Activated T-cell treated with anti-CD3 and anti-CD28 coated beads for 48 hours (primary cell): ENCODE data around the gene NRDC.

ENCODE experiments used
- DNase-seq: peaks from one replicate; pipeline ENCODE4 v3.0.0-alpha.2; 2020; ENCODE audit warnings: low read depth

Gene NRDC, protein sequence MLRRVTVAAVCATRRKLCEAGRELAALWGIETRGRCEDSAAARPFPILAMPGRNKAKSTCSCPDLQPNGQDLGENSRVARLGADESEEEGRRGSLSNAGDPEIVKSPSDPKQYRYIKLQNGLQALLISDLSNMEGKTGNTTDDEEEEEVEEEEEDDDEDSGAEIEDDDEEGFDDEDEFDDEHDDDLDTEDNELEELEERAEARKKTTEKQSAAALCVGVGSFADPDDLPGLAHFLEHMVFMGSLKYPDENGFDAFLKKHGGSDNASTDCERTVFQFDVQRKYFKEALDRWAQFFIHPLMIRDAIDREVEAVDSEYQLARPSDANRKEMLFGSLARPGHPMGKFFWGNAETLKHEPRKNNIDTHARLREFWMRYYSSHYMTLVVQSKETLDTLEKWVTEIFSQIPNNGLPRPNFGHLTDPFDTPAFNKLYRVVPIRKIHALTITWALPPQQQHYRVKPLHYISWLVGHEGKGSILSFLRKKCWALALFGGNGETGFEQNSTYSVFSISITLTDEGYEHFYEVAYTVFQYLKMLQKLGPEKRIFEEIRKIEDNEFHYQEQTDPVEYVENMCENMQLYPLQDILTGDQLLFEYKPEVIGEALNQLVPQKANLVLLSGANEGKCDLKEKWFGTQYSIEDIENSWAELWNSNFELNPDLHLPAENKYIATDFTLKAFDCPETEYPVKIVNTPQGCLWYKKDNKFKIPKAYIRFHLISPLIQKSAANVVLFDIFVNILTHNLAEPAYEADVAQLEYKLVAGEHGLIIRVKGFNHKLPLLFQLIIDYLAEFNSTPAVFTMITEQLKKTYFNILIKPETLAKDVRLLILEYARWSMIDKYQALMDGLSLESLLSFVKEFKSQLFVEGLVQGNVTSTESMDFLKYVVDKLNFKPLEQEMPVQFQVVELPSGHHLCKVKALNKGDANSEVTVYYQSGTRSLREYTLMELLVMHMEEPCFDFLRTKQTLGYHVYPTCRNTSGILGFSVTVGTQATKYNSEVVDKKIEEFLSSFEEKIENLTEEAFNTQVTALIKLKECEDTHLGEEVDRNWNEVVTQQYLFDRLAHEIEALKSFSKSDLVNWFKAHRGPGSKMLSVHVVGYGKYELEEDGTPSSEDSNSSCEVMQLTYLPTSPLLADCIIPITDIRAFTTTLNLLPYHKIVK

DNA sequence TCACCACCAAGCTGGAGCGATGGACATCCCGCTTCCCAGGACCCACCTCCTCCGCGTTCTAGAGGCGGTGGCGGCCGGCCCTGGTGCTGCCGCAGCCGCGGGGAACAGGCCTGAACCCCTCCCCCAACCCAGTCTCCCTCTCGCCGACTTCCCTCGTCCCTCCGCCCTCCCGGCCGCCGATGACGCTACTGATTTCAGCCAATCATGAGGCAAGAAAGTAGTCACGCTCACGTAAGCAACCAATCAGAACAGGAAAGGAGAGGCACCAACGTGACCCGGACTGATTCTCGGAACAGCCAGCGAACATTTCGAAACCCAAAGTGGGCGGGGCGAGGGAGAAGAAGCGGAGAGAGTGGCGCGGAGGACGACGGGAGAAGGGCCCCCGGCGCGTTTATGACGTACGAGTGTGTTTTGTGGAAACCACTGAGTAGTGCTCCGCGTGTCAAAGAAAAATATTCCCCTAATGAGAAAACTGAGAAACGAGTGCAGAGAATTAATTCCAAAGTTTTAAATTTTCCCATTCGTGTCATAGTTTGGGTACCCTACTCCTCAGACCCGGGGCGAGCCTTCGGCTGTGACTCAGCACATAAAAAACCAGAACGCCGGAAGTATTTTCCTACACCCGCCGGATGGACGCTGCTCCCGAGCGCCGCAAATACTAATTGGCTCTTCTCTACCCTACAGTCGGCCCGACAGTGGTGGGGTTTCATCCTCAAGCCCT, at the start of gene NRDC:
NRDC (minus strand) TSS at position 112 of the 721 bp plus-strand sequence. CDS start 112 bp downstream, outside the sequence.
- peak; percentile 97 for DNase-seq

DNA sequence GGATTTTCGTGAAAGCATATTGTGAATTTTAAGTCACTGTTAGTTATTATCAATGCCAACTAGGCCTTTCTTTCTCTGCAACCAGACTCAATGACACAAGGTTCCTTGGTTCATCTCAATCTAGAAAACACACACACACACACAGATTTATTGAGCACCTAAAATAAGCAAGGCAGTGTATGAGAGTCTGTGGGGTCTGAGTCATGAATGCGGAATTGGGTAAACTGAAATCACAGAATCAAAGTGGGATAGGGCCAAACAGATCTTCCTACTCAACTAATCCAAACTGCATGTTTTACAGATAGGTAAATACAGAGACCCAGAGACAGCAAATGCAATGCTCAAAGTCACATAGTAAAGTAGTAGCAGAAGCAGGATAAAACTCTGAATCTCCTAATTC, 48.5 kb upstream of the NRDC start:
- DNase-seq = no peak

DNA sequence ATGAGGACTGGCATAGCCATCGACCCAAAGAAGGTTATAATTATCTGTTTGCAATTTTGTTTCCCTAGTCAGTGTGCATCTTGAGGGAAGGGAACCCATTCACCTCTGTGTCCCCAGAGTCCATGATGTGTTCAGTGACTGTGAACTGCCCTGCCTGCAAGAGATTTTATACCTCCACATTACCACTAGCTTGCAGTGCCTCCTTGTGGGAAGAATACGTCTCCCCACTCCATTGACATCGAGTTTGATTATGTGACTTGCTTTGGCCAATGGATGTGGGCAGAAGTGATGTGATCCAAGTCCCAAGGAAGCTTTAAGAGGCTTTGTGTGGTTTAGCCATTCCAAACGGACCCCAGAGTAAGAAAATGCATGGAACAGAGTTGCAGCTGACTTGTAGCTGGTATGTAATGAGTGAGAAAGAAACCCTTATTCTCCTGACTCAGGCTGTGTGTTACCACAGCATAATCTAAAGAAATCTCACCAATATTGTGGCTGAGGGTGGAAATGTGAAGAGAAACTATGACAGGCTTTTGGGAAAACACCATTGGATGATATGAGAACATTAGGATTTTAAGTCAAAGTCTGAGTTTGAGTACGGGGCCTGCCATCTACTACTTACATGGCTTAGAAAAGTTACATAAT, 47.8 kb upstream of the NRDC start:
- no peak for DNase-seq

DNA sequence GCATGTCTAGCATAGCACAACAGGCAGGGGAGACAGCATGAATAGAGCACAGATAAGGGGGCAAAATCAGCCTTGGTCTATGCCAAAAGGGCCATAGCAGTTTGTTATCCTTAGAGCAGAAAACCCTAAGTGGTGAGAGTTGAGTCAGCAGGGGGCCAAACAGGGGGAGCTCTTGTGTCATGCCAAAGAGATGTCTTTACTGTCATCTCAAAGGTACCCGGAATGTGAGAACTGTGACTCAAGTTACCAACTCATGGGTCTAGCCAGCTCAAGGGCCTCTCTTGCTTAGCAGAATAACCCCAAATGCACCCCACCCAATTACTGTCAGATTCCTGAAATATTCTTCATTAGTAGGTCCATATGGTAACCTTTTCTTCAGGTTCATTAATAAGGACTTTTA, 45.9 kb upstream of the NRDC start:
- DNase-seq = peak; percentile 23

DNA sequence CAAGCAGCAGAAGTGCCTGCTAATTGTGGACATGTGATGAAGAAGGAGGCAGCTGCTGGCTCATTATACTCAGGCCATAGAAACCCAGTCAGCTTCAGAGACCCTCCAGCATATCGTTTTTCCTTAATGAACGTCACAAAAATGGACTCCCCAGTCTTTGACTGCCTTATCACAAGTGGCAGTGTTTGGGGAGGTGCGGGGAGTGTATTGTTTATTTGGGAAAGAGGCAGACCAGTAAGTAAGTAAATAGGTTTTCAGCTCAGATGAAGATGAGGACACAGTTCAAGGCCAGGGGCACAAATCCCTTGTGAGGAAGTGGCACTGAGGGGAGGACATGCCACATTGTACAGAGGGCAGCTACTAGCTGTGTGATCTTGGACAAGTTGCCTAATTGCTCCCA, 43.5 kb upstream of the NRDC start:
- DNase-seq = no peak

DNA sequence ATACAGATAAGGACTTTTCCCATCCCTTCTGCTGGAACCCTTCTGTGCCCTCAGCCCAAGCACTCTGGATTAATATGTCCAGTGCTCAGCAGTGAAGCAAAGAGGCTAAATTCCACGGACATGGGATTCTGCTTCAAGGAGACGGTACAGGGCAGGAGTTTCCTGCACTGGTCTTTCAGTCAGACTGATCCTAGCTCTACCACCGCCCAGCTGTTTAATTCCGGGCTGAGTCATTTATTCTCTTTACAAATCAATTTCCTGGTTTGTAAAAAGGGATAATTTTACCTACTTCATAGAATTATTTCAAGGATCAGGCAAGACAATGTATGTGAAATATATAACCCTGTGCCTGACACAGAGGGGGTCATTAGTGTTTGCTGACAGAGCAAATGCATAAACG, 41.6 kb upstream of the NRDC start:
- no peak for DNase-seq

DNA sequence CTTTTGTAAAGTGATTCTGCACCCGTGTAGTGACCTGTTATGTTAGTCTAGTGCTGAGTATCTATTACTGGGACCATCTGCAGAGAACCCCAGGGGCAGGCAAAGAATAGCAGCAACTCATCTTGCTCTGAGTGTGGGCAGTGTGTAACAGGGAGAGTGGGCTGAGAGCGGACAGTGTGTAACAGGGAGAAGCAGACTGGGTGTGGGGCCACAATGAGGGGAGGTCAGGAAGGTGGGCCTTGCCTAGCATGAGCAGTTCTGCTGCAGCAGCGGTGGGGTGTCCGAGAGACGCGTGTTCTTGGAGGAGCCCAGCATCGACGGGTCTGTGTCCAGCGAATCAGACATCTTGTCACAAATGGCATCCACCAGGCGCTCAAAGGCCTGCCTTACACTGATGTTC, 41.2 kb upstream of the NRDC start:
- DNase-seq = no peak

DNA sequence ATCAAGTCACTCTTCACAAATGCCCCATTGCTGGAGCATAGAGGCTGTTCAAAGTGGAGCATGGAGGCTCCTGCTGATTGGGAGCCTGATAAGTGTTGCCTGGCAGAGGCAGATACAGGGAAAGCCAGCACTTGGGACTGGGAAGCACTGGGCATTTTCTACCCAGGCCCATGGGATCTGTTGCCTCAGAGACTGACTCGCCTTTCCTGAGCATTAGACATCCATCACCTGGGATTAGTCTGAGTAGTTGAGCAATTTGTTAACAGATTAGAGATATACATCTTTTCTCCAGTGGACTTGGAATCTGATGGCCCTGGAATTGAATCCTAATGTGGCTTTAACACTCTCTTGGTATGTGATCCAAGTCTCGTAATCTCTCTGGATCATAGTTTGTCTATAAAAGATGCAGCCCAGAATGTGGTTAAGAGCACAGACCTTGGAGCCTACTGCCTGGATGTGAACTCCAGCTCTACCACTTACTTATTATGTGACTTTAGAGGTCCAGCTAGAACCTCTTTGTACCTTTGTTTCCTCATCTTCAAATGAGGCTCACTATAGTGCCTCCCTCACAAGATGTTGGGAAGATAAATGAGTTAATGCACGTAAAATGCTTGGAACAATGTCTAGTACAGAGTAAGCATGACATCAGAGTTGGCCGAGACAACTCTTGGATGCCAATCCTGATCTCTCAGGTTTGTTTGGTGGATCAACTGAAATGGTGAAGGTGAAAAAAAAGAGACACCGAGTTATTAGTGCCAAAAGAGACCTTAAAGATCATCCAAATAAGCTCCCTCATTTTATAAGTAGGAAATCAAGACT, 38.3 kb upstream of the NRDC start:
- DNase-seq = no peak

DNA sequence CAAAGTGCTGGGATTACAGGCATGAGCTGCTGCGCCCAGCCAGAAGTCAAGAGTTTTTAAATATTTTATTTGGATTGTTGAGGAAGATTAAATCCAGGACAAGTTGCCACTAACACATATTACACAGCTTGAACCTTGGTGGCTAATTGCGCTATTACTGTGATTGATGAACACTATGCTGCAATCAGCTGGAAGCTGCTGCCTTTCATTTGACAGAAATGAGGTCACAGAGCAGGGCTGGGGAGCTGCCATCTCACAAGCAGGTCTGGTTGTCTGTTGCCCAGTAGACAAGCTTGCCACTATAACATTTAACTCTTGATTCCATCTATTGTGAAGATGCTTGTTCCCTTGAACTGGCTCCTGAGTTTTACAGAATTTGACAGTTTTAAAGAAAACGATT, 37.4 kb upstream of the NRDC start:
- no peak for DNase-seq

DNA sequence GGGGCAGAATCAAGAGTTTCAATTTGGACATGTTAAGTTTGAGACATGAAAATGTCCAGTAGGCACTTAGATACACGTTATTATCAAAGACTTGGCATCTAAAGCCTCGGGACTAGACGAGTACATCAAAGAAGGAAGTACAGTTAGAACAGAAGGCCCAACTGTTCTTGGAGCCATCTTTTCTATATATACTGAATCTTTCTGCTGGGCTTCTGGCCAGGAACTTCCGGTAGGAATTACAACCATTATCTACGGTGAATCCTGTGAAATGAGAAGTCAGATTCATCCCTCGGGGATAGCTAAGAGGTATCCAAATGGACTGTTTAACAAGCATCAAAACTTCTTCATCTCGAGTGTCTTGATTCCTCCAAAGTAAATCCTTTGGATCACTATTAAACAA, 34.4 kb upstream of the NRDC start:
- no peak for DNase-seq

DNA sequence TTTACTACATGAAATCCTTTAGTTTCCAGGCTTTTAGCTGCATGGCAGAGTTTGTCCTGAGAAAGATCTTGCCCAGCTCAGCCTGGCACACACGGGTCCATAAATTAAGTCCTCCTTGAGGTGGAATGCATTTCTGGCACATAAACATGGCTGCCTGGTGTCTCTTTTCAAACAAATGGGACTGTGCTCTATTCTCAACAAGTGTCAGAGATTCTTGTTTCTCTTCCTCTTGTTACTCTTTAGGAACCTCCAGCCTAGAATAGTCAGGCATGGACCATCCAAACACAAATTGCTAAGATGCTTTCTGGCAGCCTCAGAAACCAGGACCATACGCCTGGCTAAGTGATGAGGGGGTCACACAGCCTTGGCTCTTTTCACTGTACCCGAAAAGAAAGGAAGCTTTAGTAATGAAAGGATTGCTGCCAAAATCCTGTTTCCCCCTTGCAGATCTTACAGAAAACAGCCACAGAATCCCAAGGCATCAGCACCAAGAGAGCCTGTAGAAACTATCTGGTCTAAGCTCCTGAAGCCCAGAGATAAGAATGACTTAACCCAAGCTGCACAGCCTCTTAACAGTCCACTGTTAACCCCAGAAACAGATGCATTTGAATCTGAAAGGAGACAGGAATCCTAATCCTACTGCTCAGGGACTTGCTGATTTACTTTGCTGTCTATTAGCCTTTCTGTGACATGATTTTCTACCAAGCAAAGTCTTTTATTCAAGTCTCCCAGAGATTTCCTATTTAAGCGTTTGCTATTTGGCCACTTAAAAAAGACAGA, 31.9 kb upstream of the NRDC start:
- no peak for DNase-seq

DNA sequence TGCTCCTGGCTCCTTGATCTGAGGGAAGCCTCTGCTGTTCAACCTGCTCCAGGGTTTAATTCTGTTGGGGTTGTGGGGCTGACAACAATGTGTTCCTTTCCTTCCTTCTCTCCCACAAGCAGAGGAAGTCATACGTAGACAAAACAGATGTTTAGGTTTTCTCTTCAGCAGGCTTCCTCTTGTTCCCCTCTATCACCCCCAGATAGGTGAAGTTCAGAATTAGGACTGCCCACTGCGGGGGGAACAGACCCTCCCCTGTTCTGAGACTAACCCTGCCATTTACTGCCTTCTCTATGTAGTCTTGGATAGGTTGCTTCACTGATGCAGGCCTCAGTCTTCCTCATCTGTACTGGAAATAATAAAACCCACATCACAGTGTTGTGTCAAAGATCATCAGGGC, 30.0 kb upstream of the NRDC start:
- DNase-seq = no peak

DNA sequence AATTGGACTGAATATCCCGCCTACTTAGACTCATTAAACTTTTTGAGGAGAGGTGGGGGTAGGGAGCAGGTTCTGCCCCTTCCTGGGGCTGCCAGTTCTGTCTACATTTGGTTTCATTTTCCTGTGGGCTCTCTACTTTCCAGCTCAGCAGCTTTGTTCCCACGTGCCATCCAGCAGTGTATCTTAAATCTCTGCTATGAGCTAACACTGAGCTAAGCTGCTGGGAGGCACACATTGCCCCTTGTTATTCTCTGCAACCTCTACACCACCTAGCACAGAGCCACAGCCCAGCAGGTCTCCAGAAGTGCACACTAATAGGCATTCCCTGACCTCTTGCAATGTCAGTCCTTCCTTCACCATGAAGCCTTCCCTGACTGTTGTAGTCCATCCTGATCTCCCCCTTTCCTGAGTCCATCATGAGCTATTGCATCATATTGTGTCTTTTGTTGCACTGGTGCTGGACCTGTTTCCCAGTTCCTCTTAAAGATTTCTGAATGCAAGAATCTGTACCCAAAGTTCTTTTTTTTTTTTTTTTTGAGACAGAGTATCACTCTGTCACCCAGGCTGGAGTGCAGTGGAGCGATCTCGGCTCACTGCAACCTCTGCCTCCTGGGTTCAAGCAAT, 28.7 kb upstream of the NRDC start:
- no peak for DNase-seq

DNA sequence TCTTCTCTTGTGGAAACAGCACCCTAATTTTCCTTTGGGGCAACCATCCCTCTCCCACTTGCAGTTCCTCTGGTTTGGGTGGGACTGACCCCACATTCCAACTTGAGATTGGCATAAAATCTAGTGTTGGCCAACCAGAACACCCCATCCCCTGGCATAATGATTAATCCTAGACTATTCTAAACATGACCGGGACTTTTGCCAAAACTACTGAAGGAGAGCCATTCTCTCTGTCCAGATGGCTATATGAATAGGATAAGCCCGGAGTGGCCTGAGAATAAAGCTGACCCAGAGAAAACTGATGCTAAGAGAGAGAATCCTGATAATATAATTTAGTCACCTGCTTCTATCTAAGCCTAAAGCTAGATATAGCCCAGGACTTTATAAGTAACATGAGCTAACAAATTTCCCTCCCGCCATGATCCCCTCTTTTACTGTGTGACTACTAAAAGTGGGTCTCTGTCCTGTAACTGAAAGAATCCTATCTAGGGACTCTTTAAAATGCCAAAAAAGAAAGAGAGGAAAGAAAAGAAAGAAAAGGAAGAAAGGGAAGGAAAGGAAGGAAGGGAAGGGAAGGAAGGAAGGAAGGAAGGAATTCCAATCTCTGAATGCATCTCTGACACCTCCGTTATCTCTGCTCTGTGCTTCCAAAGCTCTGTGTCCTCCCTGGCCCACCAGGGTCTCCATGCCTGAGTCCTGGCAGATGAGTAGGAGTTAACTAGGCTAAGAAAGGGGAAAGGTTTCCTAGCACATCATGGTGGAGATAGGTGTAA, 28.0 kb upstream of the NRDC start:
- DNase-seq = no peak

DNA sequence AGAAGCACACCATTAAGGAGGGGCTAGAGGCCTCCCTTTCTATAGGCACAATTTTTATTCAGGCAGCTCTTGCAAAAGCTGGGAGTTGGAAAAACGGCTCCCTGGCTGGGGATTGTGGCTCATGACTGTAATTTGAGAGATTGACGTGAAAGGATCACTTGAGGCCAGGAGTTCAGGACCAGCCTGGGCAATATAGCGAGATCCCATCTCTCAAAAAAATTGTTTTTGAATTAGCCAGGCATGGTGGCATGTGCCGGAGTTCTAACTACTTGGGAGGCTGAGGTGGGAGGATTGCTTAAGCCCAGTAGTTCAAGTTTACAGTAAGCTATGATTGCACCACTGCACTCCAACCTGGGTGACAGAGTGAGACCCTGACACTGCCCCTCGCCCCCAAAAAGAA, 23.9 kb upstream of the NRDC start:
- no peak for DNase-seq

DNA sequence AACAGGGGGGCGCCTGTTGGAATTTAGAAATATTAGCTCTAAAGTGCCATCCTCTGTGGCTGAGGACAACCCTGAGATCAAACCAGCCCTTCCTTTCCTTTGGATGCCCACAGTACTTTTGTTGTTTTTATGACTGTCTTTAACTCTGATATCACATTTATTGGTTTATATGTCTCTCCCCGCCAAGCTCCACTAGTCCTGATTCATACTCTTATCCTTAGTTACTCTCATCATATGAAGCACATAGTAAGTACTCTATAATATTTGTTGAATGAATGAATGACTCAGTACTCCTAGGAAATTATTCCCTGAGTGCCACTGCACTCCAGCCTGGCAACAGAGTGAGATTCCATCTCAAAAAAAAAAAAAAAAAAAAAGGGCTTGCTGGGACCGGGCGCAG, 22.6 kb upstream of the NRDC start:
- no peak for DNase-seq

DNA sequence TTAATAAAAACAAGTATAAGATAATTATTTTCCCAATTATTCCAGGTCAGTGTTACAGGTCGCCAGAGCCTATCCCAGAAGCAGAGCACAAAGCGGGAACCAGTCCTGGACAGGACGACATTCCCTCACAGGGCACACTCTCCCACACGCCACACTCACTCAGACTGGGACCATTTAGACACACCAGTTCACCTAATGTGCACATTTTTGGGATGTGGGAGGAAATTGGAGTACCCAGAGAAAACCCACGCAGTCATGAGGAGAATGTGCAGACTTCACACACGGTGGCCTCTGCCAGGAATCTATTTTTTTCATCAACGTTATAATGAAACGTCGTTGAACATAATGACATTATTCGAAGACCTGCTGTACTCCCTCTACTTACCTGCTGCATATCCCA, 20.5 kb upstream of the NRDC start:
- no peak for DNase-seq

DNA sequence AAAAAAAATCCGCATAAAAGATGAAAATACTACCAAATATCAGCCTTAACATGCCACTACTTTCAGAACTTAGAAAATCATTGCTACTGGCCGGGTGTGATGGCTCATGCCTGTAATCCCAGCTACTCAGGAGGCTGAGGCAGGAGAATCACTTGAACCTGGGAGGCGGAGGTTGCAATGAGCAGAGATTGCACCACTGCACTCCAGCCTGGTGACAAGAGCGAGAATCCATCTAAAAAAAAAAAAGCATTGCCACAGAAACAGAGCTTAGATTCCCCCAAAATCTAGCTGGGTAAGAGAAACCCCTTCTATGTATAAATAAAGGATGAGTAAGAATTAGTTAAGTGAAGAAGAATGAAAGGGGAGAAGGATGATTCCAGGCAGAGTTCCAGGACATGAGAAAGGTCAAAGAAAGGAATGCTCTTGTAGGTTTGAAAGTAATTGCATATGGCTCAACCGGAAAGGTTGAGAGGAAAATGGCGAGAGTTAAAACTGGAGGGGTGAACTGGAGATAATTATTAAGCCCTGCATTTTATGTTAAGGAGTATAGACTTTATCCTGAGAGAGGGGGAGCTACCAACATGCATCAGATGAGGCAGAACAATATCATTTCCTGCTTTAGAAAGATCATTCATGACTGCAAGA, 19.7 kb upstream of the NRDC start:
- no peak for DNase-seq
